Measurements from ENCODE around the gene EXTL1.

Gene EXTL1

GRCh38 chr1:26075421-26076144, 54.0 kb downstream of the EXTL1 start:
- DNase-seq = no peak

- DNase-seq = no peak
Observed at GRCh38 chr1:26077524-26077923, 55.9 kb downstream of the EXTL1 start.

DNA sequence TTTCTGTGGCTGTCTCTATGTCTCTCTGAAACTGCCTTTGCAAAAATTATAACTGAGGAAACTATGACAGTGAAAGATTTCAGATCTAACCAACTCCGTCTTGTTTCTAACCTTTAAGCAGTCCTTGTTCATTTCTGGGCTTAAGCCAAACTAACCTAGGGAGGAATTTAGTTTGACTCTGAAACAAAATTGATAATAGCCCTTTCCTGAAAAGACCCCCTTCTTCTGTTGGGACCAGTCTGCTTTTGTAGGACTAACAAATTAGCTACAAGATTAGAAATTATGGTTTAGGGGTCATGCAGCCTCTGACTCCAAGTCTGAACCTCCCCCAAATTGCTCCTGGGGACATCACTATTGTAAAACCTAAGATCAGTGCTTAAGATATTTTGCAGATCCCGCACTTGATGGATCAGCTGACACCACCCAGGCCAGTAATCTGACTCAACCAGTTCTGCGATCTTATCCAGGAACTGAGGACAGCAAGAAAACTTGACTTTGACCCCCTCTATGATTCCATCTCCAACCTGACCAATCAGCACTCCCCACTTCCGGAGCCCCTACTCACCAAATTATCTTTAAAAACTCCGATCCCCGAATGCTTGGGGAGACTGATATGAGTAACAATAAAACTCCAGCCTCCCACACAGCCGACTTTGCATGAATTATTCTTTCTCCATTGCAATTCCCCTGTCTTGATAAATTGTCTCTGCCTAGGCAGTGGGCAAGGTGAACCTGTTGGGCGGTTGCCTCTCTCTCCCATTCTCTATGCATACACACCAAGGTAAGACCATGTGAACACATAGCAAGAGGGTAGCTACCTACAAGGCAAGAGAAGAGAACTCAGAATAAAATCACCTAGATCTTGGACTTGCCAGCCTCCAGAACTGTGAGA, 57.0 kb downstream of the EXTL1 start:
- DNase-seq = no peak

GRCh38 chr1:26079178-26079563, 57.6 kb downstream of the EXTL1 start:
- no peak for DNase-seq

DNA sequence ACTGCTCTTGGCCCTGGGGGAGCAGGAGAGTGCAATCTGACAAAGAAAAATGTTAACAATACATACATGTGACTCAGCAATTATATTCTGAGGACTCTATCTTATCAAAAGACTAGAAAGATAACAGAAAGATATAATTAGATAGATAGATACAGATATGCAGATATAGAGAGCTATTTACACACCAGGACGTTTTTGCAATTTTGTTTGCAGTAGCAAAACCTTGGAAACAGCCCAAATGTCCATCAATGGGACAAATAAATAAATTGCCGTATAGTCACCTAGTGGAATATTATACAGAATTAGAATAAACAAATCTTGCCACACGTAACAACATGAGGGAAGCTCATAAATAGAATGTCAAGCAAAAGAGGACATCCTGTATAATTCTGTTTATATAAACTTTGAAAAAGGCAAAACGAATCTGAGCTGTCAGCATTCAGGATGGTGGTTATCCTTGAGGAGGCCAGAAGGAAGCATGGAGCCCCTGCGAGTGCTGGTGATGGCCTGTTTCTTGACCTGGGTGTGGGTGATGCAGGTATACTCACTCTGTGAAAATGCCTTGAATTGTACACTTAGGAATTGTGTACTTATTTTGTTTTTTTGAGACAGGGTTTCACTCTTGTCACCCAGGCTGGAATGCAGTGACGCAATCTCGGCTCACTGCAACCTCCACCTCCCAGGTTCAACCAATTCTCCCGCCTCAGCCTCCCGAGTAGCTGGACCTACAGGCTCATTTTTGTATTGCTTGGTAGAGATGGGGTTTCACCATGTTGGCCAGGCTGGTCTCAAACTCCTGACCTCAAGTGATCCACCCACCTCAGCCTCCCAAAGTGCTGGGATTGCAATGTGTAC, 58.6 kb downstream of the EXTL1 start:
- no peak for DNase-seq

DNA sequence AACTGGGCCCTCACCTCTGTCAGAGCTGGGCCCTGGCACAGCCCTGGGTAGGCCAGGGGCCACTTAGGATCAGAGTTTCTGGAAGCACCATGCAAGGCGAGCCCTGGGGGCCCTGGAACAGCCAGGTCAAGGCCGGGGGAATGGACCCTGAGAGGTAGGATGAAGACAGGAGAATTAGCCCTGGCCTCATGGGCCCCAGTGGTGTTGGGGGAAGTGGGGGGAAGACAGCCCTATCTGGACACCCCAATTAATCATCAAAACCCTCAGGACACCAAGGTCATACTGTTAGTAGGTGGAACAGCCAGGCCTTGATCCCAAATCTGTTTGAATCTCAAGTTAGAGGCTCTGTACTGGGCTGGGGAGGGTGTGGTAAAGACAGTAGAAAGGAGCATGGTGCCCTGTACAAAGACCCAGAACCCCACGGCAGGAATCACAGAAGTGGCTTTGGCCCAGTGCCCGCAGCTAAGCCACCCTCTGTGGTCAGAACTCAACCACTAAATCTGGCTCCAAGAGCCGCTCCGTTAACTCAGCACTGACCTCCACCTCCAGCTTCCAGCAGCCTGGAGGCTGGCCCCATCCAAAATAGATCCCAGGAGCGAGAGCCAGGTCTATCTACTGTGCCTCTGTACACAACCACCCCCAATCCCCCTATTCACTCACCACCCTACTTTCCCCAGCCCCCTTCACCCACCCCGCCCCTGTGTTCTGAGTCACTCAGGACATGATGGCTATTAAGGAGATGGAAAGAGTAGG, 59.9 kb downstream of the EXTL1 start:
- DNase-seq = no peak

DNA sequence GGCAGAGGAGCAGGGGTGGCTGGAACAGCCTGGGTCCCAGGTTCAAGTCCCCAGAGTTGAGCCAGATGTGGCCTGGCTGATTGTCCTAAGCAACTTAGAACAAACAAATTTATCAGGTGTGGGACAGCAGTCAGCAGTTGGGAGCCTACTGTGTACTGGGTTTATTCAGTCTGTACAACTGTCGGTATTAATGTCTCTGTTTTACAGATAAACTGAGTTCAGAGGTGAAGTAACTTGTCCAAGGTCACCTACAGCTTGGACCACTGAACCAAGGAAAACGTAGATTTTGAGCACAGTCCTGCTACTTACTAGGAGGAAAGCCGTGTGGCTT, 60.4 kb downstream of the EXTL1 start:
- no peak for DNase-seq

DNA sequence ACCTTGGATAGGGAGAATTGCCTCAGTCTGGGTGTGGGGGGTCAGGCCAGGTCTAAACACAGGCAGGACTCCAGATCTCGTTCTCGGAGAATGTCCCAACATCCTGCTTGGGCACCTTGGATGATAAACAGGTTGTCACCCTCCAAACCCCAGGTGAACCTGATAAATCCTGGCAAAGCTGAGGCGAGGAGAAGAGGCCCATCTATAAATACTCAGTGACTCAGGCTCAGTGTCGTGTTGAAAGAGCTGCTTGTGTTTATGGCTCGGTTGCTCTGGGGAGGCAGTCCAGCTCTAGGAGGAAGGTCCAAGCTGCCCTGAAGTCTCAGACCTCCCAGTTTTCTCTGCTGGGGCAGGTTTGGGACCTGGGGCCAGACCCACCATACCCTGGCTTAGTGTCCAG, 61.6 kb downstream of the EXTL1 start:
- DNase-seq = no peak

DNA sequence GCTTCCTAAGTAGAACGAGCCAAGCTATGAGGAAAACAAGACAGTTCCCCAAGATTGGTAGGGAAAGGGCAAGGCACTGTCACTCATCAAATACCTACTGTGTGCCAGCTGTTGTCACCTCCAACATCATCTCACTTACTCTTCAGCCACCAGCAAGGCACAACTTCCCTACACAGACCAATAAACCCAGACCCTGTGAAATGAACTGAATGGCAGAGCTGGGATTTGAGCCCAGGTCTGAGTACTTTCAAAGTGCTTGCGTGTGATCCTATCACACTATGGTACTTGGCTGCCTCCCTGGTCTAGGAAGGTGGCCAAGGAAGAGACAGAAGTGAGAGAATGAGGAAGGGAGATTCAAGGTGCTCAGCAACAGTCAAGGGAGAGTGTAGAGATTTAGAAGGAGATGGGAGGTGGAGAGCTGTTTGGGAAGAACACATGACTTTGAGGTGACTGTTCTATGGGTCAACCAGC, 62.6 kb downstream of the EXTL1 start:
- DNase-seq = no peak

DNA sequence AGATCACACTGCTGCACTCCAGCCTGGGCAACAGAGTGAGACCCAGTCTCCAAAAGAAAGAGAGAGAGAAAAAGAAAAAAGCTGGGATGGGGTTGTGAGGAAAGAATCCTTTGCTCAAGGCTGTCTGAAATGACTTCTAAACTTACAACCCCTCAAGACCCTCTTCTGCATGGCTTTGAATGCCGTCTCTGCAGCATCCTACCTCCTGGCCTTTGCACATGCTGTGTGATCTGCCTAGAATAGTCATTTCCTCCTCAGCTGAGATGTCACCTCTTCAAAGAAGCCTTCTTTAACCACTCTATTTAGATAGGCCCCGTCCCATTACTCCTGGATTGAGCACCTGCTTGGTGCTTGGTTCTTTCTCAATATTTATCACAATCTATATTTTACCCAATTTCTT, 63.3 kb downstream of the EXTL1 start:
- no peak for DNase-seq

Data from NCI-H2029 (cell line).